Esophagus mucosa (tissue), 1 donor: Measurements from ENCODE around the gene SEMA7A. TPM values are rescaled to one million over a fixed set of nuclear protein-coding genes. Genes with fewer than 3 reads are reported as not detected.
A peak's percentile ranks its signal among the peaks of the same experiment; 100 is the strongest.
"Not testable (repeated sequence)": the region's sequence is repeated elsewhere in the genome, so short reads cannot be mapped to it uniquely, and the experiment has no call there.

Experiments
- ATAC-seq: fragments of 200-7000 bp; cut with Tn5 transposase; one replicate; pipeline ENCODE4 v1.9.1; 2020
- total RNA-seq: library from RNA; stranded (reverse); gene quantifications from one replicate; pipeline ENCODE4 v1.2.4, GENCODE V29; 2023
- donor health status: DM: yes; HTN: yes; CAD: no.

SEMA7A gene
- total RNA-seq, result 4.0 TPM

- peak; percentile 77 for ATAC-seq
Measured at GRCh38 chr15:74433592-74434262, at the start of gene SEMA7A. TSS of gene SEMA7A (minus strand) at chr15:74433958. CDS start at chr15:74433918, 40 bp downstream.

- ATAC-seq, result no peak
Measured at GRCh38 chr15:74482661-74483060, 48.9 kb upstream of the SEMA7A start.

GRCh38 chr15:74480364-74480763, 46.6 kb upstream of the SEMA7A start:
- not testable (repeated sequence) for ATAC-seq

- not testable (repeated sequence) for ATAC-seq
Measured at GRCh38 chr15:74471621-74472020, 37.9 kb upstream of the SEMA7A start.

GRCh38 chr15:74470631-74471395, 37.1 kb upstream of the SEMA7A start:
- no peak for ATAC-seq

GRCh38 chr15:74468341-74469032, 34.7 kb upstream of the SEMA7A start:
- no peak for ATAC-seq

- ATAC-seq, result no peak
Measured at GRCh38 chr15:74466570-74466969, 32.8 kb upstream of the SEMA7A start.

GRCh38 chr15:74464897-74465296, 31.1 kb upstream of the SEMA7A start:
- no peak for ATAC-seq

- no peak for ATAC-seq
Measured at GRCh38 chr15:74464216-74464615, 30.5 kb upstream of the SEMA7A start.

- ATAC-seq, result no peak
Measured at GRCh38 chr15:74463634-74464033, 29.9 kb upstream of the SEMA7A start.

GRCh38 chr15:74461847-74462511, 28.2 kb upstream of the SEMA7A start:
- no peak for ATAC-seq

GRCh38 chr15:74460871-74461846, 27.4 kb upstream of the SEMA7A start, which contains the start of gene UBL7:
TSS of gene UBL7 (minus strand) at chr15:74461160. CDS start at chr15:74458867, 2,293 bp downstream.
- ATAC-seq, result peak; percentile 98

- ATAC-seq, result no peak
Measured at GRCh38 chr15:74460298-74460697, 26.5 kb upstream of the SEMA7A start.

- ATAC-seq, result not testable (repeated sequence)
Measured at GRCh38 chr15:74459798-74460197, 26.0 kb upstream of the SEMA7A start.

- no peak for ATAC-seq
Measured at GRCh38 chr15:74458473-74458872, 24.7 kb upstream of the SEMA7A start.

- not testable (repeated sequence) for ATAC-seq
Measured at GRCh38 chr15:74457036-74457435, 23.3 kb upstream of the SEMA7A start.

- ATAC-seq, result no peak
Measured at GRCh38 chr15:74454764-74455500, 21.2 kb upstream of the SEMA7A start.

GRCh38 chr15:74453925-74454763, 20.4 kb upstream of the SEMA7A start:
- no peak for ATAC-seq
